HG03469 (cell line): ENCODE data around the gene PPP6R1.

ENCODE experiments used
- ATAC-seq: cut with Tn5 transposase; IDR thresholded peaks from one replicate; pipeline ENCODE4 v1.9.1; 2021; ENCODE audit warnings: mild to moderate bottlenecking, moderate library complexity, moderate number of reproducible peaks; ENCODE audit not compliant: unreplicated experiment

PPP6R1 gene

DNA sequence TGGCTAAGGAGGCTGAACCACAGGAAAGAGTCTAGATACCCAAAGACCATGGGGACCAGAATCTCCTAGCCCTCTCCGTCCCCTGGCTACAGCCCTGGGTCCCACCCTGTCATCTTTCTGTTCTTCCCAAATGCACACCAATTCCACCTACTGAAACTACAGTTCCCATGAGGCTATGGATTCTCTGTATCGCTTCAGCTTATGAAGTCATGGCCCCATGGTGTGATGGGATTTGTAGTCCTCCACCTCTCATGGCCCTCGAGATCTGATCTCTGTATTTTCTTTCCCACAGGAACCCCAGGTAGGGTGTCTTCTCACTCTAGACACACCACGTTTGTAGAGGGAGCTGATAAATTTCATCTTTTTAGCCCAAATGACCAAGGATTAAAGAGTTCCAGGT, 61.3 kb downstream of the PPP6R1 start:
- no peak for ATAC-seq

DNA sequence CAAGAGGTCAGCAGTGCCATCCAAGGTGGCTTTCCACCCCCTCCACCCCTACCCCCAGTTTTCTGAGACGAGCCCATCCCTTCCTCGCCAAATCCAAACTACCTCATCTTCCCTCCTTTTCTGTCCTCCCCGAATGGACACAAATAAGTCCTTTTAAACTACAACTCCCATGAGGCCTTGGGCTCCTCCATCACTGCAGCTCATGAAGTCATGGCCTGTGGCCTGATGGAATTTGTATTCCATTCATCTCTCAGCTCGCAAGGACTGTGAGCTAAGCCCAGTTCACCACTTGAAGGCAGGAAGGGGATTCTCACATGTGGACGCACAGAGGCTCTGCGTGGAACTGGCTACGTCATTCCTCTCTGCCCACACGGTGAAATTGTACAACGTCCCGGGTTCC, 62.0 kb downstream of the PPP6R1 start:
- no peak for ATAC-seq

DNA sequence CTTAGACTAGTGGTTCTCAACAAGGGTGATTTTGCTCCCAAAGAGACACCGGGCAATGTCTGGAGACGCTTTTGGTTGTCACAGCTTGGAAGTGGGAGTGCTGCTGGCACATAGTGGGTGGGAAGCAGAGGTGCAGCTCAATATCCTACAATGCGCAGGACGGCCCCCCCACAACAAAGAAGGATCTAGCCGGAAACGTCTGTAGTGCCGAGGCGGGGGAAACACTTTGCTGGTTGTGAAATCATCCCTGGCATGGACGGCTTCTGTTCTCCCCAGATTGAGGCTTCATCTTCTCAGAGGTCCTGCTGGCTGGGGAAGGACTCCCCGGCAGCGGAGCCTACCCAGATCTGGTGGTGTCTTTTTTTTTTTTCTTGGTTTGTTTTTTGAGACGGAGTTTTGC, 65.3 kb downstream of the PPP6R1 start:
- ATAC-seq, result no peak

DNA sequence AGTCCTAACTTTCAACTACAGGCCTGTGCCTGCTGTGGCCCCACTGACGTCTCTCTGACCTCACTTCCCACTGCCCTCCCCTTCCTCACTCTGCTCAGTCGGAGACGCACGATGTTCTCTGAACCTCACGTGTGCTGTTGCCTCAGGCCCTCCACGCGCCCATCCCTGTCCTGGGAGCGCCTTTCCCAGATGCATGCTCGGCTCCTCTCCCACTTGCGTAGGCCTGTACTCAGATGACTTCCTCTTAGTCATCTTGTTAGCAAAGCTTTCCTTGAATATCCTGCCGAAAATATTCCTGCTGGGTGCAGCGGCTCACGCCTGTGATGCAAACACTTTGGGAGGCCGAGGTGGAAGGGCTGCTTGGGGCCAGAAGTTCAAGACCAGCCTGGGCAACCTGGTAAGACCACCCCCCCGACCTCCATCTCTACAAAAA, 69.4 kb downstream of the PPP6R1 start:
- no peak for ATAC-seq

DNA sequence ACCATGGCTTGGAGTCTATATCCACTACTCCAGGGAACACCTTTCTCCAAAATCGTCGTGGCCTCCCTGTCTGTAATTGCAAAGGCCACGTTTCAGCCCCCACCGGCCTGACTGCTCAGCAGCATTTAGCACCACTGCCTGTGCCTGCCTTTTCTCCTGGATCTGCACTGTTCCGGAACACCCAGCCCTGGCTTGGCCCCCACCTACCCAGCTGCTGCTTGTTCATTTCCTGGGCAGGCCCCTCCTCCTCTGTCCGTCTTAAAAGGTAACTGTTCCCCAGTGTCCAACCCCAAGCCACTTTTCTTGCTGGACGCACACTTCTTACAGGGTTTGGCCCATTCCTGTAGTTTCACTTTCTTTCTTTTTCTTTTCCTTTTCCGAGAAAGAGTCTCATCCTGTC, 70.2 kb downstream of the PPP6R1 start:
- ATAC-seq, result no peak

DNA sequence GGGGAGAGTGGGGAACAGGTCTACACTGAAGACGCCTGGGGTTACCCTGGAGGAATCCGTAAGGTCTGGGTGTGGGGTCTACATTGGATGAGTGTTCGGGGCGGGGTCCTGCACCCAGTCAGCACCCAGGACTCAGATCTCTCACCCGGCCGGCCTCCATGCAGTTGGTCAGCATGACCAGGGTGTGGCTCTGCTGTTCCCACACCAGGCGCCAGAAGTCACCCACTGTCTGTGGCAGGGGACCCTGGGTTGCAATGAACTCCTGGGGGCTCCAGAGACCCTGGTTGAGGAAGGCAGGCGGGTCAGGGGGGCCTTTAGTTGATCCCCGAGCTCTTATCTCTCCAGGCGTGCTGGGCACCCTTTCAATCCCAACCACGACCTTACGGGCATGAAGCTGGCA, 72.7 kb downstream of the PPP6R1 start:
- ATAC-seq, result no peak

DNA sequence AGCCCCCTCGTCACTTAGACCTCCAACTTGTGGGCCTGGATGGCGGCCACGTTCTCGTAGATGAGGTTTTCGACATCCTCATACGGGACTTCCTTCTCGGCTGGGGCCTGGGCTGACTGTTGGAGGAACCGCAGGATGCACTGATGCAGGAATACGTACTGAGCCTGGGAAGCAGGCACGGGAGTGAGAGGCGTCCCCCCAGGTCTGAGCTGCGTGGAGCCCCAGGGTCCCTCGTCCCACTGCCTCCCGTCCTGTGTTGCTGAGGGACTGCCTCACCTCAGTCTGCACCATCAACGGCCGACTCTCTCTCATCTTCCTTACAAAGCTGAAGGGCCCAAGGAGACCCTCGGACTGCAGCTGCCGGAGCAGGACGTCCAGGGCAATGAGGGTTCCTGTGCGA, 77.1 kb downstream of the PPP6R1 start:
- no peak for ATAC-seq
